Endothelial cell (in vitro differentiated cells): Measurements from ENCODE around the gene PPP6R1. TPM values are rescaled to one million over a fixed set of nuclear protein-coding genes. Genes with fewer than 3 reads are reported as not detected.
A peak's percentile ranks its signal among the peaks of the same experiment; 100 is the strongest.

Experiments
- DNase-seq: peaks from one replicate; pipeline ENCODE4 v3.0.0; 2021; ENCODE audit warnings: low spot score
- H3K27ac Mint-ChIP-seq: one replicate; pipeline ENCODE4 v1.8.0; 2021; ENCODE audit warnings: mixed read lengths, inconsistent platforms; ENCODE audit not compliant: unreplicated experiment
- H3K27me3 Mint-ChIP-seq: one replicate; pipeline ENCODE4 v1.8.0; 2021; ENCODE audit warnings: mild to moderate bottlenecking, moderate library complexity, mixed read lengths, inconsistent platforms; ENCODE audit not compliant: unreplicated experiment
- H3K36me3 Mint-ChIP-seq: one replicate; pipeline ENCODE4 v1.8.0; 2021; ENCODE audit warnings: mild to moderate bottlenecking, low read depth, mixed read lengths, inconsistent platforms; ENCODE audit not compliant: unreplicated experiment
- H3K4me1 Mint-ChIP-seq: one replicate; pipeline ENCODE4 v1.8.0; 2021; ENCODE audit warnings: mild to moderate bottlenecking, mixed read lengths, inconsistent platforms; ENCODE audit not compliant: unreplicated experiment
- H3K4me3 Mint-ChIP-seq: one replicate; pipeline ENCODE4 v1.8.0; 2021; ENCODE audit warnings: mild to moderate bottlenecking, mixed read lengths, inconsistent platforms; ENCODE audit not compliant: unreplicated experiment
- H3K9me3 Mint-ChIP-seq: one replicate; pipeline ENCODE4 v1.8.0; 2021; ENCODE audit warnings: mixed read lengths, inconsistent platforms; ENCODE audit not compliant: unreplicated experiment
- total RNA-seq: library from RNA; stranded (reverse); fragmentation: NEBNext Ultra II Directional; extraction: Animal tissue kit (Norgen Biotek cat#: 25700); gene quantifications from one replicate; pipeline ENCODE4 v1.2.1, GENCODE V29; 2021; ENCODE audit not compliant: unreplicated experiment
- TF ChIP-seq, protein P1 (sequence below): fragments of 200-600 bp; sonication (generic); IDR thresholded peaks from one replicate; pipeline ENCODE4 v1.5.0; 2021; ENCODE audit warnings: antibody characterized with exemption; ENCODE audit not compliant: unreplicated experiment

The PPP6R1 gene
- total RNA-seq, 1 donor from 2014 or later = 65.6 TPM

DNA sequence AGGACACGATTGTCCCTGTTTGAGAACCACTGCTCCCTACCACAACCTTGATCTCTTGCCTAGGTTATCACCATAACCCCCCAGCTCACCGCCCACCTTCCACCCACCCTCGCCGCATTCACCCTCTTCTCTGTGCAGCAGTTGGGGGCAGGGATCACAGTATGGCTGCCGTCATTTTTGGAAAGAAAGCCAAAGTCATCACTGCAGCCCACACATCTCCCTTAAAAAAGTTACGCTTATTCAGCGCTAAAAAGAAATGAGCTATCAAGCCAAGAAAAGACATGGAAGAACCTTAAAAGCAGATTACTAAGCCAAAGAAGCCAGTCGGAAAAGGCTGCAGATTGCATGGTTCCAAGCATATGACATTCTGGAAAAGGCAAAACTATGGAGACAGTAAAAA, 10.5 kb upstream of the PPP6R1 start:
- H3K27ac Mint-ChIP-seq = no peak overlapping the region

DNA sequence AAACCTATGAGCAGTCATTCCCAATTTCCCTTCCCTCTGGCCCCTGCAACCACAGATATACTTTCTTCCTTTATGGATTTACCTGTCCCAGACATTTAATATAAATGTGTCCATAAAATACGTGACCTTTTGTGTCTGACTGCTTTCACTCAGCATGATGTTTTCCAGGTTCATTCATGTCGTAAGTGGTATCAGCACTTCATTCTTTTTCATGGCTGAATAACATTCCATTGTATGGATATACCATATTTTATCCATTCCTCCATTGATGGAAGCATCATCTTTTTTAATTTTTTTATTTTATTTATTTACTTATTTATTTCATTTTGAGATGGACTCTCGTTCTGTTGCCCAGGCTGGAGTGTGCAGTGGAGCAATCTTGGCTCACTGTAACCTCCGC, 8.0 kb upstream of the PPP6R1 start:
- Mint-ChIP-seq H3K36me3 (peaks cover 25% of the 10 kb centered on the region), H3K9me3 (peaks cover 4% of the 10 kb centered on the region), H3K27ac (no peak overlapping the region), H3K4me1 (peaks cover 2% of the 10 kb centered on the region), H3K27me3 (peaks cover 7% of the 10 kb centered on the region), H3K4me3 (no peak overlapping the region)
- DNase-seq = no peak
- TF ChIP-seq, protein P1, sequence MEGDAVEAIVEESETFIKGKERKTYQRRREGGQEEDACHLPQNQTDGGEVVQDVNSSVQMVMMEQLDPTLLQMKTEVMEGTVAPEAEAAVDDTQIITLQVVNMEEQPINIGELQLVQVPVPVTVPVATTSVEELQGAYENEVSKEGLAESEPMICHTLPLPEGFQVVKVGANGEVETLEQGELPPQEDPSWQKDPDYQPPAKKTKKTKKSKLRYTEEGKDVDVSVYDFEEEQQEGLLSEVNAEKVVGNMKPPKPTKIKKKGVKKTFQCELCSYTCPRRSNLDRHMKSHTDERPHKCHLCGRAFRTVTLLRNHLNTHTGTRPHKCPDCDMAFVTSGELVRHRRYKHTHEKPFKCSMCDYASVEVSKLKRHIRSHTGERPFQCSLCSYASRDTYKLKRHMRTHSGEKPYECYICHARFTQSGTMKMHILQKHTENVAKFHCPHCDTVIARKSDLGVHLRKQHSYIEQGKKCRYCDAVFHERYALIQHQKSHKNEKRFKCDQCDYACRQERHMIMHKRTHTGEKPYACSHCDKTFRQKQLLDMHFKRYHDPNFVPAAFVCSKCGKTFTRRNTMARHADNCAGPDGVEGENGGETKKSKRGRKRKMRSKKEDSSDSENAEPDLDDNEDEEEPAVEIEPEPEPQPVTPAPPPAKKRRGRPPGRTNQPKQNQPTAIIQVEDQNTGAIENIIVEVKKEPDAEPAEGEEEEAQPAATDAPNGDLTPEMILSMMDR = no peak

More for the DNA sequence above, 10.5 kb upstream of the PPP6R1 start:
- H3K4me1 Mint-ChIP-seq = peaks cover 2% of the 10 kb centered on the region
- H3K9me3 Mint-ChIP-seq = peaks cover 4% of the 10 kb centered on the region
- H3K36me3 Mint-ChIP-seq = peaks cover 26% of the 10 kb centered on the region
- TF ChIP-seq, protein P1 = no peak
- DNase-seq = no peak
- no peak overlapping the region for H3K4me3 Mint-ChIP-seq
- H3K27me3 Mint-ChIP-seq = peaks cover 11% of the 10 kb centered on the region

DNA sequence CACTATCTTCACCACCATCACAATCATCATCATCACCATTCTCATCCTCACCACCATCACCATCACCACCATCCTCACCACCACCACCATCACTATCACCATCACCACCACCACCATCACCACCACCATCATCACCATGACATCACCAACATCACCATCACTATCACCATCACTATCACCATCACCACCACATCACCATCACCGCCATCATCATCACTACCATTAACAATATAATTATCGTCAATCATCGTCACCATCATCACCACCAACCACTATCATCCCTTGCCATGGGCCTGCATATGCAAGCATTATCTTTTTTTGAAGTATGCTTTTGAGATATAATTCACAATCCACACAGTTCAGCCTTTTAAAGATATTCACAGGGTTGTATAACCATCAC, 7.6 kb upstream of the PPP6R1 start:
- H3K27ac Mint-ChIP-seq = peak overlapping the region; percentile 53
- H3K27me3 Mint-ChIP-seq = peaks cover 7% of the 10 kb centered on the region

DNA sequence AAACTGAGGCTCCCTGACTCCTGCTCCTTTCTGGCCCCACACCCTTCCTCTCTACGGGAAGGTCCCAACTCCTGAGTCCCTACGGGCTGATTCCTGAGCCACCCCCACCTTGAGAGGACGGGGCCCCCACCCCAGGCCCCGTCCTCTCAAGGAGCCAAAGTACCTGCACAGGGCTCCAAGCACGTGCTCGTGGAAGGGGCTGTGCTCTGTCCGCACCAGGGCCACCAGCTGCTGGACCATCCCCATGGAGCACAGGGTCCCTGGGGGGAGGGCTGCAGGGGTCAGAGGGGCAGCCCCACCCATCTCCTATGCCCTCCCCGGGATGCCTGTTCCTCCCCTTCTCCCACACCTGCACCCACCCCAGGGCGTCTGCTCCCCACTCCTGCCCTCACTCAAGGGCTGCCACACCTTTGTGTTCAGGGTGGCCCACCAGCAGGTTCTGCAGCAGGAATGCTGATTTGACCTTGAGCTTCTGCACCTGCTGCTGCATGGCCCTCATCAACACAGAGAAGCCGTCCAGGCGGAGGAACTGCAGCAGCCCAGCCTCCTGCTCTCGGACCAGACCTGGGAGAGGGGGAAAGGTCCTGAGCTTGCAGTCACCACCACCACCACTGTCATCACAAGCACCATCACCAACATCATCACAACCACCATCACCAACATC, 7.0 kb upstream of the PPP6R1 start:
- H3K27me3 Mint-ChIP-seq = peaks cover 7% of the 10 kb centered on the region
- no peak for DNase-seq
- H3K4me1 Mint-ChIP-seq = peaks cover 2% of the 10 kb centered on the region
- H3K27ac Mint-ChIP-seq = peak overlapping the region; percentile 53
- H3K4me3 Mint-ChIP-seq = peak overlapping the region; percentile 47
- TF ChIP-seq, protein P1 = no peak
- H3K36me3 Mint-ChIP-seq = peaks cover 23% of the 10 kb centered on the region
- H3K9me3 Mint-ChIP-seq = peaks cover 4% of the 10 kb centered on the region

More for the DNA sequence above, 7.6 kb upstream of the PPP6R1 start:
- H3K36me3 Mint-ChIP-seq = peaks cover 24% of the 10 kb centered on the region
- no peak for DNase-seq
- TF ChIP-seq, protein P1 = no peak
- peaks cover 4% of the 10 kb centered on the region for H3K9me3 Mint-ChIP-seq
- peaks cover 2% of the 10 kb centered on the region for H3K4me1 Mint-ChIP-seq
- peak overlapping the region; percentile 47 for H3K4me3 Mint-ChIP-seq

DNA sequence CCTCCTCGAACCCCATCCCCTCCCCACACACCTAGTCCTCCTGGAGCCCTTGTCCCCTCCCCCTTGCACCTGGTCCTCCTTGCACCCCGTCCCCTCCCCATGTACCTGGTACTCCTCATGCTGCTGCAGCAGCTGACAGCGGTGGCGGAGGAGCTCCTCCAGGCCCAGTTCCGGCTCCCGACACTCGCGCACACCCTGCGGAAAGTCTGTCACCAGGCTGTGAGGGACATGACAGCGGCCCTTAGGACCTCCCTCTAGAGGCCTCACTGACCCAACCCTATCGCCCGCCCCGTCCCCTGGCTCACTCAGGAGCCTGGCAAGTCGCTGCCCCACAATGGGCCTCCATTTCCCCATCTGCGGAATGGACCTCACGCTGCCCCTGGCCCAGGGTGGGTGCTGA, 6.4 kb upstream of the PPP6R1 start:
- TF ChIP-seq, protein P1 = no peak
- Mint-ChIP-seq H3K27me3 (peaks cover 9% of the 10 kb centered on the region), H3K36me3 (peaks cover 18% of the 10 kb centered on the region), H3K4me1 (peaks cover 4% of the 10 kb centered on the region), H3K27ac (no peak overlapping the region), H3K4me3 (no peak overlapping the region), H3K9me3 (peaks cover 4% of the 10 kb centered on the region)
- DNase-seq = no peak
